Esophagus muscularis mucosa (tissue), 3 donors: ENCODE results near the gene CAPS2.

Experiments used
- CTCF ChIP-seq, 3 experiments: fragments of 200-600 bp in 2 of 3; fragments of 450-650 bp in 1 of 3; sonication (generic) in 2 of 3; IDR thresholded peaks; one replicate each; pipeline ENCODE4 v1.5.1; 2017 to 2019; ENCODE audit warnings: antibody characterized with exemption in 3 of 3, mild to moderate bottlenecking in 2 of 3, moderate library complexity in 1 of 3
- POLR2A ChIP-seq: fragments of 450-650 bp; IDR thresholded peaks from one replicate; pipeline ENCODE4 v1.6.1; 2017; ENCODE audit warnings: antibody characterized with exemption, moderate library complexity, mild to moderate bottlenecking, low read depth

DNA sequence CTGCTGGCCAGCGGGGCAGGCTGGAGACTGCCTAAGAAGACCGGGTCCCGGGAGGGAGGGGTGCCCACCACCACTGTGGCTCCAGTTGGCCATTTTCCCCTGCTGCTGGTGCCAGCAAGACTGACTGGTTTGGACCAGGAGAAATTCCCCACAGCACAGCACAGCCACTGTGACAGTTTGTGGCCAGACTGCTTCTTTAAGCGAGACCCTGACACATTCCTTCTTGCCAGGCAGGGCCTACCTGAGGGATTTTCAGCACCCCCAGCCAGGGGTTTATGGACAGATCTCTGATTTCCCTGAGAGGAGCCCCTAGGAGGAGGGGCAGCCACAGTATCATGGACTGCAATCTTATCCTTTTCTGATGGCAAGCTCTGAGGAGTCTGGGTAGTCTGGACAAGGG lies 19.8 kb upstream of the CAPS2 start:
- no peak for TF ChIP-seq CTCF (IDR thresholded peaks at IDR 0.05)
- no peak for TF ChIP-seq POLR2A
